ENCODE measurements around the gene ZNF648.
"Not testable (repeated sequence)": the region's sequence is repeated elsewhere in the genome, so short reads cannot be mapped to it uniquely, and the experiment has no call there.

ZNF648 gene

GRCh38 chr1:182054698-182055326 is 6.7 kb downstream of the ZNF648 start:
- ATAC-seq: peak; percentile 73
- Mint-ChIP-seq H3K27me3 (peaks cover 44% of the 10 kb centered on the region), H3K27ac (no peak overlapping the region), H3K4me3 (no peak overlapping the region), H3K9me3 (no peaks in the 10 kb centered on the region), H3K4me1 (peaks cover 18% of the 10 kb centered on the region)
- peak; percentile 35 to 45 for DNase-seq

- H3K27me3 Mint-ChIP-seq: peaks cover 23% of the 10 kb centered on the region
- no peak overlapping the region for H3K4me3 Mint-ChIP-seq
- H3K9me3 Mint-ChIP-seq: no peaks in the 10 kb centered on the region
- peaks cover 11% of the 10 kb centered on the region for H3K4me1 Mint-ChIP-seq
- DNase-seq: no peak
- ATAC-seq: no peak
- no peak overlapping the region for H3K27ac Mint-ChIP-seq
Observed at GRCh38 chr1:182052355-182052754, 9.2 kb downstream of the ZNF648 start.

DNA sequence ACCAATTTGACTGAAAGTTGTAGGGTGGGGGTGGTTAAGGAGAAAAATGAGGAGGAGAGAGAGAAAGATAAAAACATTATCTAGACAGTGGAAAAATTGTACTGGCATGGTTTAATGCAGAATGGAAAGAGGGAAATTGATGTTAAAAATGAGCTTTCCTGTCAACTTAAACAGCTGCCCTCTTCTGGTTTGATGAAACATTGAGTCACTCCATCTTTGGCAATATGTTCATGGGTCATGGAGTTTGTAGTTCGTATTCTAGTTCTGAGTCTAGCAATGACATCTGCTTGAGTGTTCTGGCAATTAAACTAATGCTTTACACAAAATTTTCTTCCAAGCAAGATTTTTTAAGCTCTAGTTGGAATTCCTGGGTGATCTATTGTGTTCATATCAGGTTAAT is 9.6 kb downstream of the ZNF648 start:
- peaks cover 10% of the 10 kb centered on the region for H3K4me1 Mint-ChIP-seq
- H3K9me3 Mint-ChIP-seq: no peaks in the 10 kb centered on the region
- ATAC-seq: no peak
- H3K27me3 Mint-ChIP-seq: peaks cover 19% of the 10 kb centered on the region
- no peak overlapping the region for H3K27ac Mint-ChIP-seq
- H3K4me3 Mint-ChIP-seq: no peak overlapping the region
- no peak for DNase-seq

DNA sequence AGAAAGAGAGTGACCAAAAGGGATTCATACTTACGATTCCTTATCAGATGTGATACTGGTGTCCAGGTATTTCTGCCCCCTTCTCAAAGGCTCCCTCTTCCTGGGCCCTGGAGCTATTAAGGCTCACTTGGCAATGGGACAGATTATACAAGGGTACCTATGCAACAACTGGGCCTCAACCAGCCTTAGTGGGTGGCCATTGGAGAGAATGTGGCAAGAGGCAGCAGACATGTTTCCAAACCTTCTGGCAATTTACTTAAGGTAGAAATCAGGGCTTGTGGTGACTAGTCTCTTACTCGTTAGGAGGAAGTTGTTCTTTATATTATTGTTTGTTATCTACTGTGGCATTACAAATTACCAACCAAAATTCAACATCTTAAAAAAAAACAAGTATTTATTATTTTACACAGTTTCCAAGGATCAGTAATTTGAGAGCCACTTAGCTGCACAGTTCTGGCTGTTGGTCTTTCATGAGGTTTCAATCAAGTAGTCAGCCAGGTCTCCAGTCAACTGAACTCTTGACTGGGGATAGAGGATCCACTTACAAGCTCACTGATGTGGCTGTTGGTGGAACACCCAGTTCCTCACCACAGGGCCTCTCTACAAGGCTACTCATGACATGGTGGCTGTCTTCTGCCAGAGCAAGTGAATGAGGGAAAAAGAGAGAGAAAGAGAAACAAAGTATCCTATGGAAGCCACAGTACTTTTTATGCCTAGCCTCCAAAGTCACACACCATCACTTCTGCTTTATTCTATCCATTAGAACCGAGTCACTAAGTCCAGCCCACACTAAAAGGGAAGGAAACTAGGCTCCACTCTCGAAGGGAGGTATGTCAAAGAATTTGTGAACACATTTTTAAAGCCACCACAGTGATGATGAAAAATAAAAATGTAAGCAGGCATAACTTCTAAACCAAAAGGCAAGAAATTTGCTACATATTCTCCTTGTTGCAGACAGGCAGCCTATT is 10.7 kb downstream of the ZNF648 start:
- Mint-ChIP-seq H3K9me3 (peaks cover 0 to 5% of the 10 kb centered on the region in 2 donors), H3K27me3 (peaks cover 7% of the 10 kb centered on the region), H3K4me3 (no peak overlapping the region), H3K4me1 (peaks cover 7% of the 10 kb centered on the region), H3K27ac (no peak overlapping the region)
- no peak for ATAC-seq
- DNase-seq: no peak

DNA sequence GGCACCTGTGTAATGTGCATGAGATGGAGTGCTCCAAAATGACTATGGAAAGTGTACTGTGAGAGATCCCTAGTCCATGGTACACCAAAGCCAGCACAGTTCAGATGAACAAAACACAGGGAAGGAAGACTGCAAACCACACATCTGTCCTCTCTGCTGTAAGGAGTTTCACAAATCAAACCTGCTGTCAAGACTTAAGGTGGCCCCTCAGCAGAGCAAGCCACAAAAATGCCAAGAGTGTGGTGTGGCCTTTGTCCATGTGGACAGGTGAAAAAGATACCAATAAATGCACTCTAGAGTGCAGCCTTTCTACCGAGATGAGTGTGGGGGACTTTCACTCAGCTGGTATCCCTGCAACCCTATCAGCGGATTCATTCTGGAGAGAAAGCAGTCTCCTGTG is 12.9 kb downstream of the ZNF648 start:
- DNase-seq (no peak), ATAC-seq (no peak)
- no peaks in the 10 kb centered on the region for H3K27me3 Mint-ChIP-seq
- peaks cover 7% of the 10 kb centered on the region for H3K4me1 Mint-ChIP-seq
- no peak overlapping the region for H3K4me3 Mint-ChIP-seq
- H3K27ac Mint-ChIP-seq: no peak overlapping the region
- H3K9me3 Mint-ChIP-seq: peaks cover 5 to 11% of the 10 kb centered on the region in 2 donors

DNA sequence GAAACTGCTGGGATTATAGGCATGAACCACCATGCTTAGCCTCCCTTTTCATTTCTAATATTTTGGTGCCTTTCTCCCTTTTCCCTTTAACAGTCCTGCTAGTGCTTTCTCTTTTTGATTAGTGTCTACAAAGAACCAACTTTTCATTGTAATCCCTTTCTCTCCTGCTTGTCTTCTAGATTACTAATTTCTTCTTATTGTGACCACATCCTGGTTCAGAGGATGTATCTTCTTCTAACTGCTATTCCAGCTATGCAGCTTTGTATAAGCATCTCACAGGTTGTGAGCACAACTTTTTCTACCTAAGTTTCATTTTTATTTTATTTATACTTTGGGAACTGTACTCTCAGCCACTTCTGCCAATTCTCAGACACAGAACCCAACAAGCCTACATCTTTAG is 14.7 kb downstream of the ZNF648 start:
- Mint-ChIP-seq H3K27ac (peak overlapping the region in 1 of 2 donors; percentile 57), H3K4me1 (peaks cover 7% of the 10 kb centered on the region), H3K27me3 (no peaks in the 10 kb centered on the region), H3K4me3 (no peak overlapping the region), H3K9me3 (peaks cover 5 to 11% of the 10 kb centered on the region in 2 donors)
- ATAC-seq: peak; percentile 71
- no peak for DNase-seq

GRCh38 chr1:182045481-182045880 is 16.0 kb downstream of the ZNF648 start:
- ATAC-seq, DNase-seq, H3K4me3 Mint-ChIP-seq, H3K4me1 Mint-ChIP-seq, H3K27me3 Mint-ChIP-seq: not testable (repeated sequence)
- peaks cover 5 to 11% of the 10 kb centered on the region in 2 donors for H3K9me3 Mint-ChIP-seq
- peak overlapping the region in 1 of 2 donors; percentile 79 for H3K27ac Mint-ChIP-seq

GRCh38 chr1:182041615-182042014 is 19.9 kb downstream of the ZNF648 start:
- H3K4me1 Mint-ChIP-seq: peaks cover 2% of the 10 kb centered on the region
- H3K4me3 Mint-ChIP-seq: no peak overlapping the region
- no peaks in the 10 kb centered on the region for H3K27me3 Mint-ChIP-seq
- H3K27ac Mint-ChIP-seq: no peak overlapping the region
- peaks cover 2 to 11% of the 10 kb centered on the region in 2 donors for H3K9me3 Mint-ChIP-seq
- DNase-seq: no peak
- ATAC-seq: no peak

DNA sequence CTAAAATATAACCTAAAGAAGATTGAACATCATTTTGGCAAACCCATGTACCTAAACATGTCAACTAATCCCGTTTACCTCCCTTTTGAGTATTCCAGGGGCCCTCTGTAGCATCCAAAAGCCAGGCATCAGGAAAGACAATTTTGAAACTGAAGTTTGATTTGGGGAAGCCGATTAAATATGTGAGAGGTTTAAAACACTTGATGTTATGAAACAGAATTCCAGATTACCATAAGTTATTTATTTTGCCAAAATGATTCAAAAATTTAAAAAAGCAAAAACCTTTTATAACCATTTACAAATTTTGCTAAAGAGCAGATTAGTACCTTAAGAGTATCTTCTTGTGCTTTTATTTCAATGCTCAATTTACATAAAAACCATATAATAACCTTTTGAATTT is 23.3 kb downstream of the ZNF648 start:
- DNase-seq (no peak), ATAC-seq (no peak)
- Mint-ChIP-seq H3K9me3 (peaks cover 0 to 4% of the 10 kb centered on the region in 2 donors), H3K27me3 (no peaks in the 10 kb centered on the region), H3K4me1 (no peaks in the 10 kb centered on the region), H3K27ac (no peak overlapping the region), H3K4me3 (no peak overlapping the region)

DNA sequence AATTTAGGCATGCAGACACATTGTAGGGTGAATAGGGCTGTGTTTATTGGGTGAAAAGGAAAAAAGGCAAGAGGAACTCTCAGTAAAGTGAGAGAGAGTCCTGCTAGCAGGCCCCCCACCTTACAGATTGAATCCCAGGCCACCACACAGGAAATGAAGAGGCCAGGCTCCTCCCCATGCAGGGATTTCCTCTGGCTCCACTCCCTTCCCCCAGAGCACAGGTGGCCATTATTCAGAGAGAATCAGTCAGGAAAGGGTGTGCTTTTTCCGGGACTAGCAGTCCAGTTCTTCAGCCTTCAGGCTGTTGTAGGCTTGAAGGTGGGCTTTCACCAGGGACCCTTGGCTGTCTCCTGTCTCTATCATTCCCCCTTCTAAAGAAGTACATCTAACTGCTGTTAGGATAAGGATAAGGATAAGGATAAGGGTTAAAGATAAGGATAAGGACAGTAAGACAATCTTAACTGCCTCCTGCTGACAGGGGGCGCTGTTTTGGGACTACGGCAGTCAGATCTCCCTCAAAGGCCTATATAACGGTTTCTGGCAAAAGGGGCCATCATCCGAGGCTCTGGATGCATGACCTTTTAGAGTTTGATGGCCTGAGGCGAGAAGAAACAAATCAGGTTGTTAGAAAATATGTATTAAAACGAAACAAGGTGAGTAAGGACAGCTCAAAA is 26.3 kb downstream of the ZNF648 start:
- Mint-ChIP-seq H3K27me3 (no peaks in the 10 kb centered on the region), H3K4me3 (no peak overlapping the region), H3K27ac (no peak overlapping the region), H3K4me1 (peaks cover 2% of the 10 kb centered on the region), H3K9me3 (peaks cover 0 to 4% of the 10 kb centered on the region in 2 donors)
- no peak for ATAC-seq
- no peak for DNase-seq

- Mint-ChIP-seq H3K4me3 (no peak overlapping the region), H3K27ac (no peak overlapping the region), H3K9me3 (peaks cover 0 to 4% of the 10 kb centered on the region in 2 donors), H3K27me3 (no peaks in the 10 kb centered on the region), H3K4me1 (peaks cover 16% of the 10 kb centered on the region)
- DNase-seq: no peak
- ATAC-seq: no peak
Observed at GRCh38 chr1:182032251-182032650, 29.3 kb downstream of the ZNF648 start.

DNA sequence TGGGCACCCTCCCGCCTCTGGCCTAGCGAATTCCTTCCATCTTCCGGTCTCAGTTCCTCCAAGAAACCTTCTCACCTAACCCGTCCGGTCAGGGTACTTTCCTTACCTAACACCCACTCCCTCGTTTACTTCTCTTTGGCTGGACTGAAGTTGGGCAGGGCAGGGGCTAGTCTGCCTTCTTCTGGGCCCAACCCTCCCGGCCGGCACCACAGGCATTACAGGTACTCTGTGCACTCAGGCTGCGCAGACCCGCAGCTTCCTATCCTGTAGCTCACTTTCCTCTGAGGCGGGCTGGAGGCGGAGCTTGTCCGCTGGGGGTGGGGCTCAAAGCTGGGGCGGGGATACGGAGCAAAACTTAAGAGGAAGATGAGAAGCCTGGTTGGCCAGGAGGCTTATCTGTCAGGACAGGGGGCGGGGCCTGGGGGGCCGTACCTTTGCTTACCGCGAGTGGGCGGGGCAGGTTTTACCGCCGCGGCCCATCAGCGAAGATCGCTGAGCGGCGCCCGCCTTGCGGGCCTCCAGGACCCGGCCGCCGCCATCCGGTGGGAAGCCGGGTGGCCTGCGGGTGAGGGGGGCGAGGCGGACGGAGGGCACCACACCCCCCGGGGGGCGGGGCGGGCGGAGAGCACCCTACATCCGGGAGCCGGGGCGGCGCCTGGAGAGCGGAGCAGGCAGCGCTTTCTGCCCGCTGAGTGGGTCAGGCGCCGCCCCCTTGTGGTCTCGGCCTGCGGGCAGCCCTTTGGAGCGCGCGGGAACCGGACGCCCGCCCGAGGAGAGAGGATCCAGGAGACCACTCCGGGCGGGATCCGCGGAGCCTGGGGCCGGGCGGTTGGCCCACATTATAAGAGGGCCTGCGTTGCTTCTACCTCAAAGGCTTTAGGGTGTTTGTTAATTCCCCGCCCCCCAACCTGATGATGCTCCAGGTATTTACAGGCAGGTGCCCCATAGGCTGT is 31.9 kb downstream of the ZNF648 start:
- Mint-ChIP-seq H3K27ac (peak overlapping the region; percentile 97 to 99), H3K9me3 (no peaks in the 10 kb centered on the region), H3K27me3 (no peaks in the 10 kb centered on the region), H3K4me3 (peak overlapping the region; percentile 95 to 99), H3K4me1 (peaks cover 16% of the 10 kb centered on the region)
- ATAC-seq (peak; percentile 94), DNase-seq (peak; percentile 98 to 99)

DNA sequence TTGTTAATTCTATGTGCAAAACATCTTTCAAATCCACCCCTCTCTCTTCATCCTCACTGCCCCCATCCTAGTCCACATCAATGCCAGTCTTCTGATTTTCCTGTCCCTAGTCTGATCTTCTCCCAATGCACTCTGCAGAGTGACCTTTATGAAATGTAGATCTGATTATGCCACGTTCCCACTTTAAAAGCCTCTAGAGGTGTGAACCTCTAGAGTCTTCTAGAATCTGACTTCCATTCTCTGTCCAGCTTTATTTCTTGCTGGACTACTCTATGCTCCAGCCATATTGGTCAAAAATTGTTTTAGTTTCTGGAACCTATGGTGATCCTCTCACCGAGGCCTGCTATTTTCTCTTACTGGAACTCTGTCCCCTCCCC is 32.5 kb downstream of the ZNF648 start:
- Mint-ChIP-seq H3K4me1 (peaks cover 16% of the 10 kb centered on the region), H3K9me3 (no peaks in the 10 kb centered on the region), H3K27ac (peak overlapping the region; percentile 97 to 99), H3K27me3 (no peaks in the 10 kb centered on the region), H3K4me3 (peak overlapping the region; percentile 95 to 99)
- ATAC-seq (no peak), DNase-seq (no peak)

GRCh38 chr1:182015360-182015759 is 46.2 kb downstream of the ZNF648 start:
- Mint-ChIP-seq H3K4me3 (no peak overlapping the region), H3K9me3 (peaks cover 0 to 1% of the 10 kb centered on the region in 2 donors), H3K27me3 (no peaks in the 10 kb centered on the region), H3K27ac (no peak overlapping the region), H3K4me1 (no peaks in the 10 kb centered on the region)
- ATAC-seq: no peak
- DNase-seq: no peak
